Left colon (tissue), 2 donors: ENCODE measurements around the gene TBC1D22A. TPM values are rescaled to one million over a fixed set of nuclear protein-coding genes. Genes with fewer than 3 reads are reported as not detected.

Source experiments
- ATAC-seq: fragments of 200-7000 bp; cut with Tn5 transposase; one replicate; pipeline ENCODE4 v1.9.1; 2020; ENCODE audit warnings: mild to moderate bottlenecking, moderate library complexity
- DNase-seq, 2 donors: peaks; one replicate each; pipeline ENCODE4 v3.0.0-alpha.2; 2020
- intact Hi-C, 2 donors: fragments of 100-400 bp; cut with DNase I in 1 of 2; cut with micrococcal nuclease in 1 of 2; formaldehyde crosslinking; loops; one replicate each; pipeline versions ENCODE4 v1.11.2 to v1.14.0; 2022; cut with DNase I, micrococcal nuclease
- total RNA-seq, 2 donors: library from RNA; stranded (reverse); fragmentation: NEBNext Ultra II Directional; extraction: Animal tissue kit (Norgen Biotek cat#: 25700); gene quantifications; one replicate each; pipeline ENCODE4 v1.2.1, GENCODE V29; 2021
- donor health status: DM: no; HTN: no; CAD: no.
- donor health status: DM: yes; HTN: yes; CAD: no.

Gene TBC1D22A
- total RNA-seq, 2 donors from 2014 or later, result 40.7 to 45.2 TPM

DNA sequence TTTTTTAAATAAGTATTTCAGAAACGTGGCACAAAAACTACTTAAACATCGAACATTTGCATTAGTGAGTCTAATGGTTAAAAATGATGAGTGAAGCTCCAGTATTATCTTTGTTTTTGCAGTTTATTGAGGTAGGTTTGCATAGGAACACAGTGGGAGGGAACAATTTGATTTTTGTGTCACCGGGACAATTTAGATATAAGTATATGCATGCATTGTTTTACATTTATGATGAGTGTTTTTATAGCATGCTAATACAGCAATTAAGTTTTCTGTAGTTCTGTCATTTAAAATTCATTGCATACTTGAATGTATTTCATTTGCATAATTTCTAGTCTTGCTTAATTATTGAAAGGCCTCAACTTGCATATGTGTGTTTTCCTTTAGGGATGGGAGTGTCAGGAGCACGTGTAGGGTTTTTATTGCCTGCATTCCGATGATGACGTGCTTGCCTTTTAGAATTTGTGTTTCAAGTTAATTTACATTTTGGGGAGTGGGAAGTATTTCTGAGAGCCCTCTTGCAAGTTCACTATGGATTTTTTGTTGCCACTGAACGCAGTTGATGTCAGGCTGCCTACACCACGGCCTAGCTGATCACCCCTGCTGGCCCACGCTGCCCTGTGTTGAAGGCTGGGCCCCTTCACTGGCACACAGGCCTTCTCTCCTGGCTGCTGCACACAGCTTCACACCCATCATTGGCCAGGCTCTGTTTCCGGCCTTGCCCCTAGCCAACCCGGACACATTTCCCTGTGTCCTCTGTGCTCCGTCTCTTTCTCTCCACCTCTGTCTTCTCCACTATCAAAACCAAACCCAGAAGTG is 120.9 kb downstream of the TBC1D22A start:
- intact Hi-C loops, result no loop called here
- no peak for ATAC-seq
- DNase-seq, result no peak

GRCh38 chr22:46884365-46884764 is 121.9 kb downstream of the TBC1D22A start:
- ATAC-seq, result no peak
- intact Hi-C loops, result no loop called here

DNA sequence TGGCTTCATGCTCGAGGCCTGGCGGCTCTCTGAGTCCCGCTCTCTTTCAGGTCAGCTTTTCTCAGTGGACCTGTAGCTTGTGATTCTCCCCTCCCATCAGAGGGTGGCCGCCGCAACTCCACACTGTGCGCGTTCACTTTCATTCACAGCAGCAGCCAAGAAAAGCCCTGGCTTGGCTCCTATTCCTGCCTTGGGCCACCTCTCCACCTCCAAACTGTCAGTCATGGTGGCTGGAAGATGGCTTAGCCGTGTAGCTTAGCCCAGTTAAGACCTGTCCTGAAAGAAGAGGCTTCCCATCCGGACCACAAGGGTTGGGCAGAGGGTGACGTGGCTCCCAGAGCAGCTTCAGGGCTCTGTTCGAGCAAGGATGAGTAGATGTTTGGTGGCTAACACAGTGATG is 125.5 kb downstream of the TBC1D22A start:
- intact Hi-C loops, result no loop called here
- no peak for ATAC-seq
- DNase-seq, result no peak

More at GRCh38 chr22:46884365-46884764, 121.9 kb downstream of the TBC1D22A start:
- DNase-seq, result no peak

DNA sequence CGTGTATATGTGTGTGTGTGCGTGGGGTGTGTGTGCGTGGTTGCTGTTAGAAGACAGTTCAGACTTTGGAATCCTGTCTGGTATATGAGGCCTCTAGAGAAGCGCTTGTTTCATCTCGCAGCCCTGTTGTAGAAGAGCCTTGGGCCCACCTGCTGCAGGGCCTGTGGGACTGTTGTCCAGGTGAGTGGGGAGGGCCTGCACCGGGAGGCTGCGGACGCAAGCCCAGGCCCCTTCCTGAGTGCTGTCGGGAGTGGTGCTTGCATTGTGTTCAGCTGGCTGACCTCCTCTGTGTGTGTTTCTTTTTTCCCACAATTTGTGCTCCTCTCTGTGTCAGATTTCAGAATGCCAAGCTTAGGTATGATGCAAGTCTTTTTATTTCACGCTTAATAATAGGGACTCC is 128.4 kb downstream of the TBC1D22A start:
- no peak for DNase-seq

DNA sequence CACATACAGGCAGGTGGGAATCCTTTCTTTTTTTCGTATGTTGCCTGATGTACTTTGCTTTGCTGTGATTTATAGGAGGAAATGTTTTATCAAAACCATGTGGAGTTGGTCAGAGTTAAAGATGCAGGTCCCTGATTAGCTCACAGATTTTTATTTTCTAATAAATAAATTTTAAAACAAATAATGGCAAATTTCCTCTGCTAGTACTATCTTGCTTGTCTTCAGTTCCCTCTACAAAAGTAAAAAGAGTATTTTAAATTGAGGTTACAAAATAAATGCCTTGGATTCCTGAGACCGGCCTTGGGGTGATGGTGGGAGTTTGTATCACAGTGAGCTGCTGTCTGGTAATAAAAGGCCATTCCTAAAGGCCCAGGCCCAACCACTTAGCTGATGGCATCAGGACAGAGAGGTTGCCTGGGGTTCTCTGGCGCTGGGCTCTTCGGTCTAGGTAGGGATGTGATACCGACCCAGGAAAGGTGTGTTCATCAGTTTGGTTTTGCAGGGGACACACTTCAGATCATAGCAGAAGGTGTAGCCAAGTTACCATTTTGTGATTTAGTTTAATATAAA is 129.0 kb downstream of the TBC1D22A start:
- DNase-seq (no peak), ATAC-seq (no peak)
- intact Hi-C loops, result no loop called here

More for the DNA sequence above, 128.4 kb downstream of the TBC1D22A start:
- no peak for ATAC-seq
- intact Hi-C loops, result no loop called here

DNA sequence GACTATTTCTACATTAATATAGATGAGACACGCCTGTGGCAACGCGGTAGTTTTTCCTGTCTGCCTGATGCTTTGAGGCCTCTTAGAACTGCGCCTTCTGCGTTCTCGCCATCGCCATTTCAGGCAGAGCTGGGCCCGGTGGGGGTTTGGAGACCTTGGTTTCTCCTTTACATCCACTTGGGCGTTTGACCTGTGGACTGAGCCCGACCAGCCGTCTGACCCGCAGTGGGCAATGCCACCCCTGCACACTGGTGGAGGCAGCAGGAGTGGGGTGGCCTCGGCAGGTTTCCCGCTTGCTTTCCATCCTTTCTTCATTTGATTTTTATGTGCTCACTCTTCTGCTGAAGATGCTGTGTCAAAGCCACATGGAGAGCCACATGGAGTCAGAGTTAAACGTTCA is 130.4 kb downstream of the TBC1D22A start:
- intact Hi-C loops, result no loop called here
- ATAC-seq (no peak), DNase-seq (no peak)

DNA sequence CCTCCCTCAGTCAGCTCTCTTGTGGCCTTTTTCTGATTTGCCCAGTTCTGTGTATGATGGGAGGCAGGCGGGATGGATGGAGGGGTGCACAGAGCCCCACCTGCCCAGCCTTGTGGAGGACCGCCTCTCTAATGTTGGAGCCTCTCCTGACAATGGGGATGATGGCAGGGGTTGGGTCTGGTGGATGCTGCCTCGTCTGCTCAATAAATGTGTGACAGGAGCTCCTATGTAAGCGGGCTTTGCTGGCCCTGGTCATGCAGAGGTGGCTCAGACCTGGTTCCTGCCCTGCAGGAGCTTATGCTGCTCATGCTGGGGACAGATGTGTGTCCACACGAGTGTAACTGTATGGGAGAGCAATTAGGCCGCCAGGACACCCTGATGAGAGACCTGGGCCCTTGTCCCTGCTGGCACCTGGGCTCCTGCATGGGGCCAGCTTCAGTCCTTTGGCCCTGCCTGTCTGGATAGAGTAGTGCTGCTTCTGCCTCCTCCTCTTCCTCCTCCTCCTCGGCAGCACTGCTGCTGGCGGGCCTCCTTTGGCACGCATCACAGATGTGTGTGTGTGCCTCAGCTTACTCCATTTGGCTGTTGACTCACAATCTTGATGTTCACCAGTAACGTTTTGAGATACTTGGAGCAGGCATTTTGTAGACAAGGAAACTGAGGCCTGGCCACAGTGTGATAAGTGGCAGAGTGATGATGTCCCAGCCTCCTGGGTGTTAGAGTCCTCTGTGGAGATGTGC is 131.0 kb downstream of the TBC1D22A start:
- ATAC-seq, result no peak
- DNase-seq, result no peak
- intact Hi-C loops, result no loop called here

DNA sequence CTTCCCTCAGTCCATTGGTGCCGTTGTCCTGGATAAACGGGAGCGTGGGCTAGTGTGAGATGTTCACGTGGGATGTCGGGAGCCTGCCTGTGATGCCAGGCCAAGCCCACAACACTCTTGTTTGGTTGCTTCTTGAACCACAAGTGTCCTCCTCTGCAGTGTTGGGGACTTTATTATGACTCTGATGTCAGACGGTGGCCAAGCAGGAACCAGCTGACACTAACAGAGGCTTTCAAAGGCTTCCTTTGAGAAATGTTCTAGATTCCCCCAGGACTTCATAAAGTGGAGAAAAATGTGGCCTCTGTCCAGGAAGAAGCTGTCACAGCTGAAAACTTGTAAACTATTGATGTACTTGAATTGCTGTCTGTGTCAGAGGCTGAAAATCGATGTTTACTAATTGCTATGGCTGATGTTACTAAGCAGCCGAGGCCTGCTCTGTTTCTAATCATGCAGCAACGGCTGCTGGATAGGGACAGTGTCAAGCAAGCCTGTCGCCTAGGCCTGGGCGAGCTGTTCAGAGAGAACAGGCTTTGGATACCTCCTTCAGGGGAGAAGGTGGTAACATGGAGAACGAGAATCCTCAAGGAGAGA is 131.7 kb downstream of the TBC1D22A start:
- no peak for ATAC-seq
- intact Hi-C loops, result no loop called here
- no peak for DNase-seq

DNA sequence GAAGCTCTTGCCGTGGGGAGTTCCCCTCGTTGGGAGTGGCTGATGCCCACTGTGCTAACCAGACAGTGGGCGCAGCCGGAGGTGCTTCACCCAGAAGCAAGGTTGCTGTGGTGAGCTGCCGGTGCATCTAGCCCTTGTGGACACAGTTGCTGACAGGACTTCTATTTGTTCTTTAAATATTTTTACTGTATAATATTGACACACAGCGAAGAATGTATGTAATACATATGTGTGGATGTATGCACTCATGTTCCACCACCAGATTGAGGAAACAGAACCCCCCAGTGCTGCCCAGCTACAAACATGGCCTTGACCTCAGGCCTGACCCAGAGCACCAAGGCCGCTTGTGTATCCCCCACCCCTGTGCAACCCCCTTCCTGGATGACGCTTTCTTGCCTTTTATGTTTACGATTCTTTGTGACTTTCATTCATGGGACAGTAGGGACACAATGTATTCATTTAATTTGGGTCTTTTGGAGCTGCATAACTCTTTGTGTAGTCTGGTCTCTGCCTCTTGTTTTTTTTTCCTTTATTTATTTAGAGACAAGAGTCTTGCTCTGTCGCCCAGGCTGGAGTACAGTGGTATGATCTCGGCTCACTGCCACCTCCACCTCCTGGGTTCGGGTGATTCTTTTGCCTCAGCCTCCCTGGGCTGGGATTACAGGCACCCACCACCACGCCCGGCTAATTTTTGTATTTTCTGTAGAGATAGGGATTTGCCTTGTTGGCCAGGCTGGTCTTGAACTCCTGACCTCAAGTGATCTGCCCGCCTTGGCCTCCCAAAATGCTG is 132.6 kb downstream of the TBC1D22A start:
- ATAC-seq, result no peak
- intact Hi-C loops, result no loop called here
- no peak for DNase-seq

DNA sequence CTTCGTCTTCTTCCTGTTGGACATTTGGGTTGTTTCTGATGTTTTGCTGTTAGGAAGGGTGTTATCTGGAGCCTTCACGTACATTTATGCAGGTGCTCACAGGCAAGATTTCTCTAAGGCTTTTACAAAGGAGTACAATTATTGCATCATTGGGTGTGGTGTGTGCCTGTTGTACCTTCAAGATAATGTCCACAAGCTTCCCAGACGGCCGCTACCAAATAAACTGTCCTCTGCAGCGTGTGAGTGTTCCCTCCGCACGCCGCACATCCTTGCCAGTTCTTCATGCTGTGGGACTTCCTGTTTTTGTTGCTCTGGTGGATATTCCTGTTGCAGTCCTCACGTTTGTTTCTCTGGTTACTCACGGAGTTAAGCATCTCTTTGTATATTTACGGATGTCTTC is 133.3 kb downstream of the TBC1D22A start:
- intact Hi-C loops, result no loop called here
- ATAC-seq (no peak), DNase-seq (no peak)

DNA sequence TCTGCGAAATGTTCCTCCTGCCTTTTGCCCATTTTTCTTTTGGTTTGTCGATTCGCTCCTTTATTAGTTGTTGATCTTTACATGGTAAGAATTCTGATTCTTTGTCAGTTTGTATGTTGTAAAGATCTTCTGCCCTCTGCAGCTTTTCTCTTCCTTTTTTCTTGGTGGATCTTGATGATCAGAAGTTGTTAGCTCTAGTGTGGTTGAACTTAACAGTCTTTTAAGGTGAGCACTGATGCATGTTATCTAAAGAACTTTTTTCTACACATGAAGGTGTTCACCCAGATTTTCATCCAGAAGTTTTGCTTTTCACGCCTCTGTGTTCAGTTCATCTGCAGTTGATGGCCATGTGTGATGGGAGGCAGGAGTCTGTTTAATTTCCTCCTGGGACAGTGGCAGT is 133.7 kb downstream of the TBC1D22A start:
- ATAC-seq (no peak), DNase-seq (no peak)

DNA sequence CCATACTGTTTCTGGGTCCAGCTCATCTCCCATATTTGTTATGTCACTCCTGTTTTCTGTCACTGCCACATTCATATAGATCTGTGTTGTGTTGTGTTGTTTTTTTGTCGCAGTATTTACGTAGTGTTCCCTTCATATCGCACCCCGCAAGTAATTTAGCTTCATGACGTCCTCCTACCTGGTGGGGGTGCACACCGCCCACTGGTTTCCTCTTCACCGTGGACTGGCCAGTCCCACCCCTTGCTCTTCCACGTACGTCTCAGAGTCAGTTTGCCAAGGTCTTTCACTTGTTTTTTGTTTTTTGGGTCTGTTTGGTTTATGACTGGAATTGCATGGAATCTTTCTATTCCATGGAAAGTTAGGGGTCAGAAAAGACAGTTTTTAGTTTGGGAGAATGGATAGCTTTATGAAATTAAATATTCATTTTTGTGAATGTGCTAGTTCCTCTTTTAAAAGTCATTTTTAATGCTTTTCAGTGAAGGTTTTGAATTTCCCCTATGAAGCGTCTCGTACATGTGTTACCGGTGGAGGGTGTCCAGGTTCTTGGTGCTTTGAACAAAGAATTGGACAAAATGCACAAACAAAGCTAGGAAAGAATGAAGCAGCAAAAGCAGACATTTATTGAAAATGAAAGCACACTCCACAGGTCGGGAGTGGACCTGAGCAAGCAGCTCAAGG is 134.3 kb downstream of the TBC1D22A start:
- DNase-seq (no peak), ATAC-seq (no peak)
- intact Hi-C loops, result no loop called here

More for the DNA sequence above, 133.7 kb downstream of the TBC1D22A start:
- intact Hi-C loops, result no loop called here

DNA sequence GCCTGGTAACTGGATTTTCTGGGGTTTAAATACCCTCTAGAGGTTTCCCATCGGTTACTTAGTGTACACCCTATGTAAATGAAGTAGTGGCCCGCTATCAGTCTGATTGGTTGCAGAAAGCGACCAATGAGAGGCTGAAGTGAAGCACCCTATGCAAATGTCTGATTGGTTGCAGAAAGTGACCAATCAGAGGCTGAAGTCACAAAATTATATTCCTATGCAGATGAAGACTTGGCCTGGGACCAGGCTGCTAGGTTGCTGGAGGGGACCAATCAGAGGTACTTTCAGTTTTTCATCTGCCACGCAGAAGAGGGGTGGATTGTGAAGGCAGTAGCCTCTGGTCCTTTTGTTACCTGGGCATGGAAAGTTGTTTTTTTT is 134.8 kb downstream of the TBC1D22A start:
- no peak for DNase-seq
- intact Hi-C loops, result no loop called here
- ATAC-seq, result no peak

DNA sequence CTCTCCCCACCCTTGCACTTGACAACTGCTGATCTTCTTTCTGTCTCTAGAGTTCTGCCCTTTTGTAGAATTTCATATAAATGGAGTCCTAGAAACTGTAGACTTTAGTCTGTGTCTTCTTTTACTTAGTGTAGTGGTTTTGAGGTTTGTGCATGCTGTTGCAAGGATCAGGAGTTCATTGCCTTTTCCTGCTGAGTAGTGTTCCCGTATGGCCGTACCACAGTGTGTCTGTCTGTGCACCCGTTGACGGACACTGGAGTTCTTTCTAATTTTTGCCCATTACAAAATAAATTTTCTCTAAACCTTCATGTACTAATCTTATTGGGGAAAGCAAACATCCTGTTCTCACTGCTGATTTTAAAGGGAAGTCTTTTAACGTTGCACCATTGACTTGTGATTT is 138.1 kb downstream of the TBC1D22A start:
- no peak for ATAC-seq
- DNase-seq, result no peak
- intact Hi-C loops, result no loop called here

- intact Hi-C loops, result no loop called here
- no peak for DNase-seq
- no peak for ATAC-seq
Observed at GRCh38 chr22:46902436-46902835, 140.0 kb downstream of the TBC1D22A start.

- intact Hi-C loops, result no loop called here
- no peak for DNase-seq
- peak; percentile 18 for ATAC-seq
Observed at GRCh38 chr22:46902998-46903916, 140.8 kb downstream of the TBC1D22A start.

- DNase-seq (no peak), ATAC-seq (no peak)
- intact Hi-C loops, result no loop called here
Observed at GRCh38 chr22:46905415-46905814, 143.0 kb downstream of the TBC1D22A start.
